IMR-90 (cell line): ENCODE results near the gene NACC2. TPM values are rescaled to one million over a fixed set of nuclear protein-coding genes. Genes with fewer than 3 reads are reported as not detected.

ENCODE experiments used
- ATAC-seq: fragments of 200-7000 bp; cut with Tn5 transposase; 2 replicates; pipeline ENCODE4 v1.9.1; 2020; ENCODE audit warnings: low read depth, mild to moderate bottlenecking, moderate library complexity
- BruUV-seq: library from RNA; stranded (reverse); fragments of 400-500 nt; replicated peaks from 2 replicates; lab custom pipeline; 2021; lab: Mats Ljungman, UMichigan
- CTCF ChIA-PET: fragments of 300-600 bp; formaldehyde crosslinking; extraction: SDS; loops from one replicate; lab custom pipeline; 2021; ENCODE audit warnings: antibody characterized with exemption; lab: Yijun Ruan, JAX
- POLR2A ChIA-PET: fragments of 300-600 bp; sonication (Branson Sonifier 250); formaldehyde crosslinking; loops from one replicate; lab custom pipeline; 2022; ENCODE audit warnings: antibody characterized with exemption; ENCODE audit not compliant: unreplicated experiment; lab: Charles Lee
- DNase-seq: peaks from one replicate; pipeline ENCODE4 v3.0.0; 2013
- H2AFZ ChIP-seq: replicated peaks from 2 replicates; pipeline ENCODE3; 2013; ENCODE audit warnings: low read length, mild to moderate bottlenecking; ENCODE audit not compliant: poor library complexity
- H2AK5ac ChIP-seq: 2 replicates; pipeline ENCODE4 v1.6.1; 2013; ENCODE audit warnings: low read depth, low read length, inconsistent platforms
- H2AK9ac ChIP-seq: replicated peaks from 2 replicates; pipeline ENCODE3; 2013; ENCODE audit warnings: mild to moderate bottlenecking, low read depth, low read length, moderate library complexity; ENCODE audit not compliant: poor library complexity
- H2BK120ac ChIP-seq: 2 replicates; pipeline ENCODE4 v1.6.1; 2013; ENCODE audit warnings: low read depth, low read length, inconsistent platforms
- H2BK15ac ChIP-seq: 3 replicates; pipeline ENCODE4 v1.6.1; 2013; ENCODE audit warnings: low read depth, low read length, inconsistent platforms
- H2BK20ac ChIP-seq: 2 replicates; pipeline ENCODE4 v1.6.1; 2013; ENCODE audit warnings: low read depth, mild to moderate bottlenecking, inconsistent platforms, low read length, moderate library complexity
- H2BK5ac ChIP-seq: 2 replicates; pipeline ENCODE4 v1.6.1; 2013; ENCODE audit warnings: mild to moderate bottlenecking, low read depth, low read length, inconsistent platforms; ENCODE audit not compliant: poor library complexity, severe bottlenecking
- H3K14ac ChIP-seq: replicated peaks from 2 replicates; pipeline ENCODE4 v1.6.1; 2013; ENCODE audit warnings: low read depth, low read length, inconsistent platforms
- H3K18ac ChIP-seq: 2 replicates; pipeline ENCODE4 v1.6.1; 2013; ENCODE audit warnings: low read depth, low read length, control low read depth
- H3K23ac ChIP-seq: 2 replicates; pipeline ENCODE4 v1.6.1; 2013; ENCODE audit warnings: low read depth, low read length, inconsistent platforms
- H3K27ac ChIP-seq: 2 replicates; pipeline ENCODE4 v1.5.1; 2013; ENCODE audit warnings: mild to moderate bottlenecking, control low read depth, low read length; ENCODE audit not compliant: insufficient read depth
- H3K27me3 ChIP-seq: 2 replicates; pipeline ENCODE4 v1.6.1; 2013; ENCODE audit warnings: low read length; ENCODE audit not compliant: control insufficient read depth, insufficient read depth
- H3K36me3 ChIP-seq: 2 replicates; pipeline ENCODE4 v1.6.1; 2013; ENCODE audit warnings: low read length, mixed read lengths; ENCODE audit not compliant: control insufficient read depth, insufficient read depth
- H3K4ac ChIP-seq: 2 replicates; pipeline ENCODE4 v1.6.1; 2013; ENCODE audit warnings: low read depth, low read length, inconsistent platforms
- H3K4me1 ChIP-seq: 2 replicates; pipeline ENCODE4 v1.6.1; 2013; ENCODE audit warnings: low read length, mixed read lengths; ENCODE audit not compliant: control insufficient read depth, insufficient read depth
- H3K4me2 ChIP-seq: 2 replicates; pipeline ENCODE4 v1.6.1; 2013; ENCODE audit warnings: low read depth, mild to moderate bottlenecking, control low read depth, low read length, moderate library complexity
- H3K4me3 ChIP-seq: 2 replicates; pipeline ENCODE4 v1.5.1; 2013; ENCODE audit warnings: low read depth, mild to moderate bottlenecking, control low read depth, low read length, moderate library complexity; ENCODE audit not compliant: insufficient read depth
- H3K56ac ChIP-seq: 2 replicates; pipeline ENCODE4 v1.6.1; 2013; ENCODE audit warnings: low read length, inconsistent platforms; ENCODE audit not compliant: insufficient read depth; ENCODE audit errors: extremely low read depth
- H3K79me1 ChIP-seq, 2 experiments: 2 replicates each; pipeline ENCODE4 v1.6.1; 2013; ENCODE audit warnings: low read length in 2 of 2, inconsistent platforms in 1 of 2, low read depth in 1 of 2
- H3K9ac ChIP-seq: 2 replicates; pipeline ENCODE4 v1.6.1; 2013; ENCODE audit warnings: low read depth, low read length, control low read depth
- H3K9me1 ChIP-seq: 2 replicates; pipeline ENCODE4 v1.6.1; 2013; ENCODE audit warnings: low read length, inconsistent platforms; ENCODE audit not compliant: insufficient read depth
- H3K9me3 ChIP-seq: 2 replicates; pipeline ENCODE4 v1.6.1; 2013; ENCODE audit warnings: low read length; ENCODE audit not compliant: control insufficient read depth, insufficient read depth
- H4K20me1 ChIP-seq: 2 replicates; pipeline ENCODE4 v1.6.1; 2013; ENCODE audit warnings: low read length, inconsistent platforms; ENCODE audit not compliant: insufficient read depth
- H4K5ac ChIP-seq: 2 replicates; pipeline ENCODE4 v1.6.1; 2013; ENCODE audit warnings: mild to moderate bottlenecking, low read depth, low read length, control low read depth
- H4K8ac ChIP-seq, 2 experiments: 2 replicates each; pipeline ENCODE4 v1.6.1; 2013; ENCODE audit warnings: low read depth in 2 of 2, low read length in 2 of 2, control low read depth in 1 of 2, inconsistent platforms in 1 of 2
- H4K91ac ChIP-seq: 2 replicates; pipeline ENCODE4 v1.6.1; 2013; ENCODE audit warnings: low read depth, low read length, inconsistent platforms; ENCODE audit not compliant: insufficient read depth
- BHLHE40 ChIP-seq: fragments of 150-350 bp; IDR thresholded peaks from 2 replicates; pipeline ENCODE4 v1.6.1; 2016; ENCODE audit warnings: mild to moderate bottlenecking, low read depth, low read length
- CHD1 ChIP-seq: IDR thresholded peaks from 2 replicates; pipeline ENCODE4 v1.6.1; 2012; ENCODE audit warnings: low read depth, low read length, improper control_type of control experiment
- MAFK ChIP-seq: IDR thresholded peaks from 2 replicates; pipeline ENCODE4 v1.6.1; 2012; ENCODE audit warnings: low read depth, low read length, improper control_type of control experiment
- MAZ ChIP-seq: IDR thresholded peaks from 2 replicates; pipeline ENCODE4 v1.6.1; 2012; ENCODE audit warnings: low read depth, mild to moderate bottlenecking, low read length, improper control_type of control experiment, moderate library complexity, borderline replicate concordance
- MXI1 ChIP-seq: IDR thresholded peaks from 2 replicates; pipeline ENCODE4 v1.6.1; 2012; ENCODE audit warnings: low read depth, mild to moderate bottlenecking, low read length, moderate library complexity, borderline replicate concordance
- NFE2L2 ChIP-seq: fragments of 150-350 bp; IDR thresholded peaks from 2 replicates; pipeline ENCODE4 v1.6.1; 2016; ENCODE audit warnings: low read depth, mild to moderate bottlenecking, low read length
- RAD21 ChIP-seq: IDR thresholded peaks from 2 replicates; pipeline ENCODE4 v1.6.1; 2012; ENCODE audit warnings: low read length, improper control_type of control experiment
- RCOR1 ChIP-seq: IDR thresholded peaks from 2 replicates; pipeline ENCODE4 v1.6.1; 2012; ENCODE audit warnings: mild to moderate bottlenecking, low read length, improper control_type of control experiment; ENCODE audit not compliant: insufficient replicate concordance
- RFX5 ChIP-seq: IDR thresholded peaks from 2 replicates; pipeline ENCODE4 v1.8.0; 2012; ENCODE audit warnings: low read depth, mild to moderate bottlenecking, low read length, moderate library complexity
- SMC3 ChIP-seq: fragments of 150-350 bp; IDR thresholded peaks from 2 replicates; pipeline ENCODE4 v1.6.1; 2016; ENCODE audit warnings: low read depth, mild to moderate bottlenecking, antibody characterized with exemption, low read length, moderate library complexity
- WGBS, 2 experiments: methylation state at CpG; one replicate each; pipeline versions ENCODE4 v1.1.5 to v1.1.7; 2013; ENCODE audit warnings: missing lambda C conversion rate in 2 of 2; ENCODE audit not compliant: insufficient read length in 1 of 2; ENCODE audit errors: extremely low coverage in 2 of 2; 5-methylcytosine and 5-hydroxymethylcytosine counted together
- dilution Hi-C: fragments of 300-500 bp; cut with HindIII; formaldehyde crosslinking; loops from one replicate; pipeline ENCODE4 v1.14.3; 2018; ENCODE audit warnings: low sequenced_read_pairs; ENCODE audit not compliant: unreplicated experiment
- in situ Hi-C: fragments of 300-500 bp; cut with MboI; formaldehyde crosslinking; loops from 3 replicates; pipeline ENCODE4 v1.14.3; 2019; ENCODE audit warnings: low sequenced_read_pairs, inconsistent platforms, mixed read lengths
- intact Hi-C: fragments of 100-400 bp; cut with micrococcal nuclease; formaldehyde crosslinking; loops from 2 replicates; pipeline ENCODE4 v1.10.0; 2022
- polyA plus RNA-seq, 3 experiments: library from polyadenylated mRNA; depleted of rRNA; stranded (reverse); fragments of >200 nt; gene quantifications; 2 replicates each; pipeline ENCODE4 v1.2.3, GENCODE V29; 2012; ENCODE audit warnings: low replicate concordance in 1 of 3
- total RNA-seq: library from RNA; depleted of rRNA; stranded (reverse); fragments of >200 nt; gene quantifications from 2 replicates; pipeline ENCODE4 v1.2.3, GENCODE V29; 2012
- TF ChIP-seq, protein P1 (sequence below): conservative IDR thresholded peaks from 2 replicates; pipeline ENCODE4 v1.5.1; 2012; ENCODE audit warnings: mild to moderate bottlenecking, low read depth, low read length, improper control_type of control experiment
- TF ChIP-seq, protein P2 (sequence below): fragments of 150-350 bp; IDR thresholded peaks from 2 replicates; pipeline ENCODE4 v1.6.1; 2016; ENCODE audit warnings: low read depth, mild to moderate bottlenecking, low read length, moderate library complexity, borderline replicate concordance
- TF ChIP-seq, protein P3 (sequence below): fragments of 150-350 bp; IDR thresholded peaks from 2 replicates; pipeline ENCODE4 v1.6.1; 2017; ENCODE audit warnings: mild to moderate bottlenecking, antibody characterized with exemption, low read length, low read depth

NACC2 gene
- total and polyA plus RNA-seq, 2 of the 4 experiments (the other 2 are of a cell fraction) = 7.9 to 19.0 TPM

DNA sequence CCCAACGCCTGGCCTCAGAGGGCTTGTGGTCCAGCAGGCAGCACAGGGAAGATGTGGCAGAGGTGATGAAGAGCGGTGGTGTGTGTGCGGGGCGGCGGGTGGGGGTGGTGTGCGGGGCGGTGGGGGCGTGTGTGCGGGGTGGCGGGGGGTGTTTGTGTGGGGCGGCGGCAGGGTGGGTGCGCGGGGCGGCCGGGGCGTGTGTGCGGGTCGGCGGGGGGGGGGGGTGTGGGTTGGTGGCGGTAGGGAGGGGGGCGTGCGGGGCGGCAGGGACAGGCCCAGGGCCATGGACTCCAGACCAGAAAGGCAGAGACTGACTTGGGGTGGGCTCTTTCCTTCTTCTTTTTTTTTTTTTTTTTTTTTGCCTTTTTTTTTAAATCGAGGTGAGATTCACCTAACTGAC, 4.5 kb upstream of the NACC2 start:
- no peak for ATAC-seq
- in situ Hi-C loops = no loop called here
- peaks cover 6 to 8% of the 10 kb centered on the region in 2 experiments; a peak in 3 of 4 replicates for H3K79me1 ChIP-seq
- TF ChIP-seq, protein P1, sequence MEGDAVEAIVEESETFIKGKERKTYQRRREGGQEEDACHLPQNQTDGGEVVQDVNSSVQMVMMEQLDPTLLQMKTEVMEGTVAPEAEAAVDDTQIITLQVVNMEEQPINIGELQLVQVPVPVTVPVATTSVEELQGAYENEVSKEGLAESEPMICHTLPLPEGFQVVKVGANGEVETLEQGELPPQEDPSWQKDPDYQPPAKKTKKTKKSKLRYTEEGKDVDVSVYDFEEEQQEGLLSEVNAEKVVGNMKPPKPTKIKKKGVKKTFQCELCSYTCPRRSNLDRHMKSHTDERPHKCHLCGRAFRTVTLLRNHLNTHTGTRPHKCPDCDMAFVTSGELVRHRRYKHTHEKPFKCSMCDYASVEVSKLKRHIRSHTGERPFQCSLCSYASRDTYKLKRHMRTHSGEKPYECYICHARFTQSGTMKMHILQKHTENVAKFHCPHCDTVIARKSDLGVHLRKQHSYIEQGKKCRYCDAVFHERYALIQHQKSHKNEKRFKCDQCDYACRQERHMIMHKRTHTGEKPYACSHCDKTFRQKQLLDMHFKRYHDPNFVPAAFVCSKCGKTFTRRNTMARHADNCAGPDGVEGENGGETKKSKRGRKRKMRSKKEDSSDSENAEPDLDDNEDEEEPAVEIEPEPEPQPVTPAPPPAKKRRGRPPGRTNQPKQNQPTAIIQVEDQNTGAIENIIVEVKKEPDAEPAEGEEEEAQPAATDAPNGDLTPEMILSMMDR = no peak
- TF ChIP-seq, protein P2, sequence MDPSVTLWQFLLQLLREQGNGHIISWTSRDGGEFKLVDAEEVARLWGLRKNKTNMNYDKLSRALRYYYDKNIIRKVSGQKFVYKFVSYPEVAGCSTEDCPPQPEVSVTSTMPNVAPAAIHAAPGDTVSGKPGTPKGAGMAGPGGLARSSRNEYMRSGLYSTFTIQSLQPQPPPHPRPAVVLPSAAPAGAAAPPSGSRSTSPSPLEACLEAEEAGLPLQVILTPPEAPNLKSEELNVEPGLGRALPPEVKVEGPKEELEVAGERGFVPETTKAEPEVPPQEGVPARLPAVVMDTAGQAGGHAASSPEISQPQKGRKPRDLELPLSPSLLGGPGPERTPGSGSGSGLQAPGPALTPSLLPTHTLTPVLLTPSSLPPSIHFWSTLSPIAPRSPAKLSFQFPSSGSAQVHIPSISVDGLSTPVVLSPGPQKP = no peak
- no peak for TF ChIP-seq BHLHE40
- no peak for TF ChIP-seq MAZ
- no peak for TF ChIP-seq RAD21
- TF ChIP-seq, protein P3, sequence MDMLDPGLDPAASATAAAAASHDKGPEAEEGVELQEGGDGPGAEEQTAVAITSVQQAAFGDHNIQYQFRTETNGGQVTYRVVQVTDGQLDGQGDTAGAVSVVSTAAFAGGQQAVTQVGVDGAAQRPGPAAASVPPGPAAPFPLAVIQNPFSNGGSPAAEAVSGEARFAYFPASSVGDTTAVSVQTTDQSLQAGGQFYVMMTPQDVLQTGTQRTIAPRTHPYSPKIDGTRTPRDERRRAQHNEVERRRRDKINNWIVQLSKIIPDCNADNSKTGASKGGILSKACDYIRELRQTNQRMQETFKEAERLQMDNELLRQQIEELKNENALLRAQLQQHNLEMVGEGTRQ = no peak
- TF ChIP-seq SMC3 = no peak
- TF ChIP-seq MXI1 = no peak
- TF ChIP-seq RFX5 = no peak
- no peak for TF ChIP-seq CHD1
- no peak for TF ChIP-seq RCOR1
- no peak for TF ChIP-seq NFE2L2
- TF ChIP-seq MAFK = no peak
- H3K27me3 ChIP-seq = no peaks in the 10 kb centered on the region
- no peak overlapping the region for H3K56ac ChIP-seq
- no peaks in the 10 kb centered on the region for H3K9me3 ChIP-seq
- H3K4ac ChIP-seq = no peak overlapping the region
- no peaks in the 10 kb centered on the region for H4K20me1 ChIP-seq
- no peak overlapping the region for H4K8ac ChIP-seq
- no peak overlapping the region for H3K9ac ChIP-seq
- DNase-seq = no peak
- no peaks in the 10 kb centered on the region for H3K36me3 ChIP-seq
- no peak overlapping the region for H3K23ac ChIP-seq
- no peak overlapping the region for H2AFZ ChIP-seq
- H2AK9ac ChIP-seq = no peak overlapping the region
- POLR2A ChIA-PET = no interaction called here
- H2BK20ac ChIP-seq = no peak overlapping the region
- no TSS peak for BruUV-seq
- H2BK15ac ChIP-seq = no peak overlapping the region
- H3K4me2 ChIP-seq = no peak overlapping the region
- no peak overlapping the region for H2BK5ac ChIP-seq
- dilution Hi-C loops = no loop called here
- no peak overlapping the region for H3K14ac ChIP-seq
- H3K4me1 ChIP-seq = peaks cover 5% of the 10 kb centered on the region
- no peak overlapping the region for H2BK120ac ChIP-seq
- H3K27ac ChIP-seq = no peak overlapping the region
- H3K4me3 ChIP-seq = no peak overlapping the region
- intact Hi-C loops = no loop called here
- no CpG with 5 or more reads among the region's 25 CpGs for WGBS, 2 experiments
- no peak overlapping the region for H3K18ac ChIP-seq
- no peaks in the 10 kb centered on the region for H3K9me1 ChIP-seq
- H4K91ac ChIP-seq = no peak overlapping the region
- no peak overlapping the region for H4K5ac ChIP-seq
- H2AK5ac ChIP-seq = no peak overlapping the region
- CTCF ChIA-PET = no interaction called here
